Left lobe of liver (tissue), 2 donors: ENCODE results near the gene CAMK1D. TPM values are rescaled to one million over a fixed set of nuclear protein-coding genes. Genes with fewer than 3 reads are reported as not detected.

ENCODE experiments used
- ATAC-seq: fragments of 200-7000 bp; cut with Tn5 transposase; one replicate; pipeline ENCODE4 v1.9.1; 2020; ENCODE audit warnings: mild to moderate bottlenecking, moderate library complexity
- DNase-seq: peaks from one replicate; pipeline ENCODE4 v3.0.0-alpha.2; 2020; ENCODE audit warnings: low spot score
- total RNA-seq: library from RNA; stranded (reverse); gene quantifications from one replicate; pipeline ENCODE4 v1.2.1, GENCODE V29; 2021
- donor health status: DM: no; HTN: no; CAD: no; lungs with moderate emphysema.
- donor health status: DM: no; HTN: yes; CAD: no.

Gene CAMK1D
- total RNA-seq, 1 donor from 2014 or later, result 8.1 TPM

- DNase-seq (no peak), ATAC-seq (no peak)
Measured at GRCh38 chr10:12668634-12669033, 319.3 kb downstream of the CAMK1D start.

- ATAC-seq (no peak), DNase-seq (no peak)
Measured at GRCh38 chr10:12670004-12670403, 320.7 kb downstream of the CAMK1D start.

- ATAC-seq (no peak), DNase-seq (no peak)
Measured at GRCh38 chr10:12675186-12675585, 325.8 kb downstream of the CAMK1D start.

GRCh38 chr10:12679636-12680035 is 330.3 kb downstream of the CAMK1D start:
- DNase-seq (no peak), ATAC-seq (no peak)

GRCh38 chr10:12681252-12681651 is 331.9 kb downstream of the CAMK1D start:
- DNase-seq (no peak), ATAC-seq (no peak)

GRCh38 chr10:12684784-12685183 is 335.4 kb downstream of the CAMK1D start:
- no peak for ATAC-seq

GRCh38 chr10:12685261-12686058 is 336.1 kb downstream of the CAMK1D start:
- DNase-seq (no peak), ATAC-seq (no peak)

More at GRCh38 chr10:12684784-12685183, 335.4 kb downstream of the CAMK1D start:
- no peak for DNase-seq

- ATAC-seq (no peak), DNase-seq (no peak)
Measured at GRCh38 chr10:12687996-12688395, 338.6 kb downstream of the CAMK1D start.

- DNase-seq (no peak), ATAC-seq (peak; percentile 87)
Measured at GRCh38 chr10:12689893-12690292, 340.5 kb downstream of the CAMK1D start.

- ATAC-seq (peak; percentile 54), DNase-seq (no peak)
Measured at GRCh38 chr10:12690525-12691126, 341.3 kb downstream of the CAMK1D start.

- DNase-seq (no peak), ATAC-seq (no peak)
Measured at GRCh38 chr10:12691596-12691995, 342.2 kb downstream of the CAMK1D start.

- ATAC-seq (peak; percentile 35), DNase-seq (no peak)
Measured at GRCh38 chr10:12697764-12698163, 348.4 kb downstream of the CAMK1D start.

- peak; percentile 62 for DNase-seq
- peak; percentile 86 for ATAC-seq
Measured at GRCh38 chr10:12699258-12699700, 349.9 kb downstream of the CAMK1D start.

GRCh38 chr10:12699781-12700556 is 350.6 kb downstream of the CAMK1D start:
- DNase-seq, result no peak
- peak; percentile 19 for ATAC-seq

- peak; percentile 54 for ATAC-seq
- no peak for DNase-seq
Measured at GRCh38 chr10:12700557-12700874, 351.2 kb downstream of the CAMK1D start.

GRCh38 chr10:12701696-12702095 is 352.3 kb downstream of the CAMK1D start:
- ATAC-seq (no peak), DNase-seq (no peak)

GRCh38 chr10:12702215-12702770 is 352.9 kb downstream of the CAMK1D start:
- DNase-seq (no peak), ATAC-seq (no peak)

- no peak for ATAC-seq
Measured at GRCh38 chr10:12703126-12703525, 353.8 kb downstream of the CAMK1D start.

GRCh38 chr10:12703813-12704212 is 354.5 kb downstream of the CAMK1D start:
- no peak for ATAC-seq

More at GRCh38 chr10:12703126-12703525, 353.8 kb downstream of the CAMK1D start:
- DNase-seq, result no peak

GRCh38 chr10:12704488-12704887 is 355.1 kb downstream of the CAMK1D start:
- ATAC-seq (no peak), DNase-seq (no peak)

More at GRCh38 chr10:12703813-12704212, 354.5 kb downstream of the CAMK1D start:
- DNase-seq, result no peak

GRCh38 chr10:12705943-12706342 is 356.6 kb downstream of the CAMK1D start:
- ATAC-seq, result no peak

More at GRCh38 chr10:12705943-12706342, 356.6 kb downstream of the CAMK1D start:
- DNase-seq, result no peak
